Endodermal cell (in vitro differentiated cells): ENCODE results near the gene ZNF605. TPM values are rescaled to one million over a fixed set of nuclear protein-coding genes. Genes with fewer than 3 reads are reported as not detected.

Experiments used
- DNase-seq: peaks from one replicate; pipeline ENCODE4 v3.0.0-alpha.2; 2017
- H3K27ac ChIP-seq: 2 replicates; pipeline ENCODE4 v1.5.1; 2013; ENCODE audit warnings: mild to moderate bottlenecking, low read depth, low read length, moderate library complexity
- H3K27me3 ChIP-seq: 2 replicates; pipeline ENCODE4 v1.6.1; 2013; ENCODE audit warnings: mild to moderate bottlenecking, low read length, moderate library complexity; ENCODE audit not compliant: insufficient read depth, control insufficient read depth, poor library complexity, severe bottlenecking
- H3K36me3 ChIP-seq: 2 replicates; pipeline ENCODE4 v1.7.0; 2013; ENCODE audit warnings: mild to moderate bottlenecking, low read length, moderate library complexity; ENCODE audit not compliant: control insufficient read depth, insufficient read depth
- H3K4me1 ChIP-seq: one replicate; pipeline ENCODE4 v1.7.0; 2013; ENCODE audit warnings: low read length; ENCODE audit not compliant: control insufficient read depth, insufficient read depth
- H3K4me3 ChIP-seq: 2 replicates; pipeline ENCODE4 v1.5.1; 2013; ENCODE audit warnings: mild to moderate bottlenecking, low read length, moderate library complexity
- H3K9ac ChIP-seq: 2 replicates; pipeline ENCODE4 v1.6.1; 2013; ENCODE audit warnings: mild to moderate bottlenecking, low read length, moderate library complexity; ENCODE audit not compliant: poor library complexity, severe bottlenecking; ENCODE audit errors: extremely low read depth
- H3K9me3 ChIP-seq: 2 replicates; pipeline ENCODE4 v1.6.1; 2013; ENCODE audit warnings: mild to moderate bottlenecking, low read length, moderate library complexity; ENCODE audit not compliant: control insufficient read depth
- H3K27ac Mint-ChIP-seq: 2 replicates; pipeline ENCODE4 v1.8.0; 2020; ENCODE audit warnings: mixed read lengths
- H3K27me3 Mint-ChIP-seq: 2 replicates; pipeline ENCODE4 v1.8.0; 2021; ENCODE audit warnings: mild to moderate bottlenecking, mixed read lengths; ENCODE audit not compliant: insufficient read depth
- H3K36me3 Mint-ChIP-seq: 2 replicates; pipeline ENCODE4 v1.8.0; 2020; ENCODE audit warnings: low read depth, mixed read lengths
- H3K4me1 Mint-ChIP-seq: 2 replicates; pipeline ENCODE4 v1.8.0; 2020; ENCODE audit warnings: mixed read lengths
- H3K4me3 Mint-ChIP-seq: 2 replicates; pipeline ENCODE4 v1.8.0; 2020; ENCODE audit warnings: mild to moderate bottlenecking, moderate library complexity, mixed read lengths
- H3K9me3 Mint-ChIP-seq: 2 replicates; pipeline ENCODE4 v1.8.0; 2020; ENCODE audit warnings: mild to moderate bottlenecking, mixed read lengths
- CTCF ChIP-seq: fragments of 200-600 bp; sonication (generic); conservative IDR thresholded peaks from 2 replicates; pipeline ENCODE4 v1.5.0; 2021; ENCODE audit warnings: antibody characterized with exemption, mild to moderate bottlenecking
- WGBS, 2 experiments: methylation state at CpG; one replicate each; pipeline versions ENCODE4 v1.1.5 to v1.1.7; 2013; ENCODE audit warnings: missing lambda C conversion rate in 2 of 2, mixed read lengths in 1 of 2; ENCODE audit not compliant: insufficient coverage in 1 of 2, insufficient read length in 1 of 2; 5-methylcytosine and 5-hydroxymethylcytosine counted together
- total RNA-seq, 2 donors: library from RNA; stranded (reverse); fragmentation: NEBNext Ultra II Directional in 1 of 2; extraction: Animal tissue kit (Norgen Biotek cat#: 25700) in 1 of 2; gene quantifications; 2 replicates in 1 of 2; 3 replicates in 1 of 2; pipeline ENCODE4 v1.2.1, GENCODE V29; 2021

Gene ZNF605
- total RNA-seq, 2 donors from 2014 or later = 12.8 to 25.8 TPM

GRCh38 chr12:132904718-132905328 lies 51.3 kb downstream of the ZNF605 start:
- Histone ChIP-seq H3K9ac (no peak overlapping the region), H3K27ac (no peak overlapping the region), H3K36me3 (no peaks in the 10 kb centered on the region), H3K4me1 (no peaks in the 10 kb centered on the region), H3K9me3 (peaks cover 6% of the 10 kb centered on the region), H3K27me3 (no peaks in the 10 kb centered on the region), H3K4me3 (no peak overlapping the region)
- peak overlapping the region; percentile 37 for H3K4me3 Mint-ChIP-seq
- H3K27me3 Mint-ChIP-seq = peaks cover 28% of the 10 kb centered on the region
- peak; percentile 96 for DNase-seq
- H3K9me3 Mint-ChIP-seq = peaks cover 7% of the 10 kb centered on the region
- H3K27ac Mint-ChIP-seq = no peak overlapping the region
- H3K36me3 Mint-ChIP-seq = no peaks in the 10 kb centered on the region
- no peaks in the 10 kb centered on the region for H3K4me1 Mint-ChIP-seq
- WGBS, 2 experiments = 40 to 42% methylated on average over 13 to 30 of the region's 30 CpGs
- TF ChIP-seq CTCF = peak; percentile 93

- H3K27ac Mint-ChIP-seq = no peak overlapping the region
- no peak overlapping the region for H3K4me3 Mint-ChIP-seq
- no peaks in the 10 kb centered on the region for H3K36me3 Mint-ChIP-seq
- Histone ChIP-seq H3K4me1 (no peaks in the 10 kb centered on the region), H3K36me3 (no peaks in the 10 kb centered on the region), H3K9ac (no peak overlapping the region), H3K9me3 (peaks cover 11% of the 10 kb centered on the region), H3K4me3 (no peak overlapping the region), H3K27me3 (no peaks in the 10 kb centered on the region), H3K27ac (no peak overlapping the region)
- no peaks in the 10 kb centered on the region for H3K27me3 Mint-ChIP-seq
- no peak for TF ChIP-seq CTCF
- DNase-seq = peak; percentile 20
- H3K9me3 Mint-ChIP-seq = peaks cover 13% of the 10 kb centered on the region
- 84 to 90% methylated on average over 5 of the region's 5 CpGs for WGBS, 2 experiments
- peaks cover 4% of the 10 kb centered on the region for H3K4me1 Mint-ChIP-seq
These were observed 57.1 kb downstream of the ZNF605 start for GRCh38 chr12:132899033-132899432.

- Mint-ChIP-seq H3K27ac (peak overlapping the region; percentile 83), H3K36me3 (peaks cover 28% of the 10 kb centered on the region), H3K27me3 (peaks cover 3% of the 10 kb centered on the region), H3K9me3 (no peaks in the 10 kb centered on the region), H3K4me1 (peaks cover 19% of the 10 kb centered on the region), H3K4me3 (peak overlapping the region; percentile 92)
- Histone ChIP-seq H3K4me1 (no peaks in the 10 kb centered on the region), H3K9ac (no peak overlapping the region), H3K27ac (no peak overlapping the region), H3K27me3 (no peaks in the 10 kb centered on the region), H3K9me3 (peaks cover 28% of the 10 kb centered on the region), H3K36me3 (peaks cover 12% of the 10 kb centered on the region), H3K4me3 (peak overlapping the region; percentile 92)
- WGBS, 2 experiments = 25 to 41% methylated on average over 6 of the region's 6 CpGs
- TF ChIP-seq CTCF = no peak
- DNase-seq = peak; percentile 93
These were observed 67.3 kb downstream of the ZNF605 start for GRCh38 chr12:132888852-132889251.
